ENCODE results near the gene DLK1. TPM values are rescaled to one million over a fixed set of nuclear protein-coding genes. Genes with fewer than 3 reads are reported as not detected.
A peak's percentile ranks its signal among the peaks of the same experiment; 100 is the strongest.

DLK1 gene
- polyA plus RNA-seq, 1 of the 3 experiments (the other 2 are of a cell fraction), result 1.7 TPM

DNA sequence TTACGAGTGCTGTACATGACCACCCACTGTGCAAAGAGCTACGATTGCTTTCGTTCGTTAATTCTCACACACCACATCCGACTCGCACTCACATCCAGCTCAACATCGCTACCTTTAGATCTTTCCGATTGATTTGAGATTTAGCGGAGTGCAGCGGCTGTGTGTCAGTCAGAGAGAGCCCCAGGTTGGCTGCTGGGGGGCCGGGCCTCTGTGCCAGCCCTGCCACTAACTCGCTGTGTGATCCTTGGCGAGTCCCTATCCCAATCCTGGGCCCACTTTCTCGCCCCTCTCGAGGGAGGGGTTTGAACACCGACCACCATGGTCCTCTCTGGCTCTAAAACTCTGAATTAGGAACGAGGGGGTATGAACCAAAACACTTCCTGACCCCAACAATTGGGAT lies 8.6 kb downstream of the DLK1 start:
- TF ChIP-seq, protein P1, sequence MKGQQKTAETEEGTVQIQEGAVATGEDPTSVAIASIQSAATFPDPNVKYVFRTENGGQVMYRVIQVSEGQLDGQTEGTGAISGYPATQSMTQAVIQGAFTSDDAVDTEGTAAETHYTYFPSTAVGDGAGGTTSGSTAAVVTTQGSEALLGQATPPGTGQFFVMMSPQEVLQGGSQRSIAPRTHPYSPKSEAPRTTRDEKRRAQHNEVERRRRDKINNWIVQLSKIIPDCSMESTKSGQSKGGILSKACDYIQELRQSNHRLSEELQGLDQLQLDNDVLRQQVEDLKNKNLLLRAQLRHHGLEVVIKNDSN (IDR thresholded peaks at IDR 0.05; ENCODE audit: borderline replicate concordance, low read depth), result no peak
- TF ChIP-seq FOSL2 (IDR thresholded peaks at IDR 0.05; ENCODE audit: borderline replicate concordance, low read depth), result no peak
- no peak for TF ChIP-seq YY1 (IDR thresholded peaks at IDR 0.05; ENCODE audit: low read depth)
- no peak for TF ChIP-seq TCF12 (IDR thresholded peaks at IDR 0.05)
- no peak for TF ChIP-seq NFIC (IDR thresholded peaks at IDR 0.05; ENCODE audit: borderline replicate concordance)
- TF ChIP-seq, protein P2, sequence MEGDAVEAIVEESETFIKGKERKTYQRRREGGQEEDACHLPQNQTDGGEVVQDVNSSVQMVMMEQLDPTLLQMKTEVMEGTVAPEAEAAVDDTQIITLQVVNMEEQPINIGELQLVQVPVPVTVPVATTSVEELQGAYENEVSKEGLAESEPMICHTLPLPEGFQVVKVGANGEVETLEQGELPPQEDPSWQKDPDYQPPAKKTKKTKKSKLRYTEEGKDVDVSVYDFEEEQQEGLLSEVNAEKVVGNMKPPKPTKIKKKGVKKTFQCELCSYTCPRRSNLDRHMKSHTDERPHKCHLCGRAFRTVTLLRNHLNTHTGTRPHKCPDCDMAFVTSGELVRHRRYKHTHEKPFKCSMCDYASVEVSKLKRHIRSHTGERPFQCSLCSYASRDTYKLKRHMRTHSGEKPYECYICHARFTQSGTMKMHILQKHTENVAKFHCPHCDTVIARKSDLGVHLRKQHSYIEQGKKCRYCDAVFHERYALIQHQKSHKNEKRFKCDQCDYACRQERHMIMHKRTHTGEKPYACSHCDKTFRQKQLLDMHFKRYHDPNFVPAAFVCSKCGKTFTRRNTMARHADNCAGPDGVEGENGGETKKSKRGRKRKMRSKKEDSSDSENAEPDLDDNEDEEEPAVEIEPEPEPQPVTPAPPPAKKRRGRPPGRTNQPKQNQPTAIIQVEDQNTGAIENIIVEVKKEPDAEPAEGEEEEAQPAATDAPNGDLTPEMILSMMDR (IDR thresholded peaks at IDR 0.05), result no peak
- no peak for TF ChIP-seq GABPA (IDR thresholded peaks at IDR 0.05; ENCODE audit: low read depth)
- CTCF ChIA-PET, result no interaction called here
- 68% methylated on average over 17 of the region's 17 CpGs for WGBS (ENCODE audit: low lambda C conversion rate)
- H4K20me1 ChIP-seq (ENCODE audit: insufficient read depth), result no peaks in the 10 kb centered on the region
- peaks cover 0 to 52% of the 10 kb centered on the region in 2 experiments; a peak in 1 of 4 replicates for H3K4me1 ChIP-seq (ENCODE audit: control insufficient read depth in 1 of 2, insufficient read depth in 2 of 2, low read depth in 1 of 2, low read length in 1 of 2)
- H2AFZ ChIP-seq (ENCODE audit: low read depth), result no peak overlapping the region
- DNase-seq, result peak; percentile 31
- POLR2A ChIA-PET, result interaction anchor here (2.6 to 7.8 kb wide), 2 partner anchors 24 to 58 kb away, joined by 8 to 103 read pairs; no protein-coding TSS in a partner anchor
- H3F3A ChIP-seq (replicated peaks; ENCODE audit: insufficient read depth), result no peaks in the 10 kb centered on the region
- H3K9me2 ChIP-seq, result no peaks in the 10 kb centered on the region
- H3K27me3 ChIP-seq (ENCODE audit: insufficient read depth), result 0 out of 2 replicates have a peak, but pooled peaks cover 2% of the 10 kb centered on the region
- H3K9ac ChIP-seq, result no peak overlapping the region
- peak overlapping the region in 1 of 2 experiments; percentile 17; a peak in 1 of 4 replicates for H3K27ac ChIP-seq (ENCODE audit: low read depth in 2 of 2, low read length in 1 of 2)
- no peak overlapping the region for H3K4me3 ChIP-seq (ENCODE audit: low read depth in 2 of 2, low read length in 1 of 2)
- no peaks in the 10 kb centered on the region for H3K79me2 ChIP-seq (ENCODE audit: insufficient read depth)
- H3K36me3 ChIP-seq (replicated peaks in 1 of 2; ENCODE audit: control insufficient read depth in 1 of 2, insufficient read depth in 2 of 2, low read length in 1 of 2), result no peaks in the 10 kb centered on the region
- no peaks in the 10 kb centered on the region for H3K9me3 ChIP-seq
- H3K4me2 ChIP-seq, result no peak overlapping the region

DNA sequence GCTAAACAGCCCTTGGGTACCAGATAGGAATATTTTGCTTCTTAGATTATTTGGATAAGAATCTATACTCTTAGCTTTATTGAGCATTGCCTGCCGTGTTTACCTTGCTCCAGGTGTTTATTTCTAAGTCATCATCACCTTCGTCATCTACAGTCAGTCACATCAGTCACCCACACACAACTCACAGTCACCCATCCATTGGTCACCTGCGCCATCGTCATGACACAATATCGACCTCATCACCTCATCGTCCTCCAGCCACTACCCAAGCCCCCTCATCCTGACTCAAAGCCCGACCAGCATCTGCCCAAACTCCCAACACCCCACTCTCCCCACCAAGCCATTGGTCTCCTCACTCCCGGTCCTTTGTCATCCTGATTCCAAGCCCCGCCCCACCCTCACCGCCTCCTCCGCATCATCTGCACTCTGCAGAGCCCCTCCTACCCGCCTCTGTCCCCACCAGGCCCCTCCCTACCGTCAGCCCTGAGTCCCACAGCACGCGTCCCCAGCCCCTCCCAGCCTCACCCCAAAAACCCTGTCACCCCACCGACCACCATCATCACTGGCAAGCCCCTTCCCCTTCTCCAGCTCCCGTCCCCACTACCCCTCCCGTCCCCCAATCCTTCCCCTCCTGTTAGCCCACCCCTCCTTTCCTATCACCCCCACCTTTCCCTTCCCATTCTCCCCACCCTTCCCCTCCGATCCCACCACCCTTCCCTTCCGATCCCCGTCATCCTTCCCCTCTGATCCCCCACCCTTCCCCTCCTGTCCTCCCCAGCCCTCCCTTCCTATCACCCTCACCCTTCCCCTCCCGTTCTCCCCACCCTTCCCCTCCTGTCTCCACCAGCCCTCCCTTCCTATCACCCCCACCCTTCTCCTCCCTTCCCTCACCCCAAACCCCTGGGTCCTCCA lies 9.8 kb downstream of the DLK1 start:
- H3K79me2 ChIP-seq (ENCODE audit: insufficient read depth), result no peaks in the 10 kb centered on the region
- H3K4me2 ChIP-seq, result no peak overlapping the region
- H3K27me3 ChIP-seq (ENCODE audit: insufficient read depth), result no peaks in the 10 kb centered on the region
- H2AFZ ChIP-seq (ENCODE audit: low read depth), result no peak overlapping the region
- CTCF ChIA-PET, result interaction anchor here (0.8 kb wide), 1 partner anchor 31 kb away, joined by 3 read pairs; no protein-coding TSS in a partner anchor
- no peaks in the 10 kb centered on the region for H3K36me3 ChIP-seq (replicated peaks in 1 of 2; ENCODE audit: control insufficient read depth in 1 of 2, insufficient read depth in 2 of 2, low read length in 1 of 2)
- POLR2A ChIA-PET, result interaction anchor here (1.0 to 3.2 kb wide), 6 partner anchors 34 to 927 kb away, joined by 3 to 12 read pairs (median 4); no protein-coding TSS in a partner anchor
- no peaks in the 10 kb centered on the region for H3K9me3 ChIP-seq
- H3K27ac ChIP-seq (ENCODE audit: low read depth in 2 of 2, low read length in 1 of 2), result peak overlapping the region in 1 of 2 experiments; percentile 17; a peak in 2 of 4 replicates
- H3K4me3 ChIP-seq (ENCODE audit: low read depth in 2 of 2, low read length in 1 of 2), result no peak overlapping the region
- H3K4me1 ChIP-seq (ENCODE audit: control insufficient read depth in 1 of 2, insufficient read depth in 2 of 2, low read depth in 1 of 2, low read length in 1 of 2), result peaks cover 0 to 40% of the 10 kb centered on the region in 2 experiments; a peak in 1 of 4 replicates
- H3K9ac ChIP-seq, result no peak overlapping the region
- H3K9me2 ChIP-seq, result no peaks in the 10 kb centered on the region
- H3F3A ChIP-seq (replicated peaks; ENCODE audit: insufficient read depth), result no peaks in the 10 kb centered on the region
- no peaks in the 10 kb centered on the region for H4K20me1 ChIP-seq (ENCODE audit: insufficient read depth)
- 60% methylated on average over 22 of the region's 22 CpGs for WGBS (ENCODE audit: low lambda C conversion rate)
- DNase-seq, result peak; percentile 69
- TF ChIP-seq, protein P3, sequence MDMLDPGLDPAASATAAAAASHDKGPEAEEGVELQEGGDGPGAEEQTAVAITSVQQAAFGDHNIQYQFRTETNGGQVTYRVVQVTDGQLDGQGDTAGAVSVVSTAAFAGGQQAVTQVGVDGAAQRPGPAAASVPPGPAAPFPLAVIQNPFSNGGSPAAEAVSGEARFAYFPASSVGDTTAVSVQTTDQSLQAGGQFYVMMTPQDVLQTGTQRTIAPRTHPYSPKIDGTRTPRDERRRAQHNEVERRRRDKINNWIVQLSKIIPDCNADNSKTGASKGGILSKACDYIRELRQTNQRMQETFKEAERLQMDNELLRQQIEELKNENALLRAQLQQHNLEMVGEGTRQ (IDR thresholded peaks at IDR 0.05; ENCODE audit: borderline replicate concordance, low read depth, low read length), result no peak
- no peak for TF ChIP-seq RCOR1 (IDR thresholded peaks at IDR 0.05; ENCODE audit: low read length)
- TF ChIP-seq FOXM1 (IDR thresholded peaks at IDR 0.05; ENCODE audit: low read depth), result no peak
- TF ChIP-seq, protein P4, sequence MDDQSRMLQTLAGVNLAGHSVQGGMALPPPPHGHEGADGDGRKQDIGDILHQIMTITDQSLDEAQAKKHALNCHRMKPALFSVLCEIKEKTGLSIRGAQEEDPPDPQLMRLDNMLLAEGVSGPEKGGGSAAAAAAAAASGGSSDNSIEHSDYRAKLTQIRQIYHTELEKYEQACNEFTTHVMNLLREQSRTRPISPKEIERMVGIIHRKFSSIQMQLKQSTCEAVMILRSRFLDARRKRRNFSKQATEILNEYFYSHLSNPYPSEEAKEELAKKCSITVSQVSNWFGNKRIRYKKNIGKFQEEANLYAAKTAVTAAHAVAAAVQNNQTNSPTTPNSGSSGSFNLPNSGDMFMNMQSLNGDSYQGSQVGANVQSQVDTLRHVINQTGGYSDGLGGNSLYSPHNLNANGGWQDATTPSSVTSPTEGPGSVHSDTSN (IDR thresholded peaks at IDR 0.05), result no peak
- TF ChIP-seq YY1 (IDR thresholded peaks at IDR 0.05; ENCODE audit: low read depth), result no peak
- TF ChIP-seq TAF1 (IDR thresholded peaks at IDR 0.05; ENCODE audit: borderline replicate concordance, low read depth, low read length), result no peak
- TF ChIP-seq, protein P2 (IDR thresholded peaks at IDR 0.05), result no peak
- no peak for TF ChIP-seq RXRA (IDR thresholded peaks at IDR 0.05; ENCODE audit: borderline replicate concordance, low read depth)
- TF ChIP-seq NRF1 (IDR thresholded peaks at IDR 0.05; ENCODE audit: low read depth, low read length), result no peak
- no peak for TF ChIP-seq SIN3A (IDR thresholded peaks at IDR 0.05; ENCODE audit: borderline replicate concordance, low read depth, low read length)
- TF ChIP-seq GATA2 (CRISPR knock-in tag; IDR thresholded peaks at IDR 0.05), result no peak
- no peak for TF ChIP-seq TCF12 (IDR thresholded peaks at IDR 0.05)
- TF ChIP-seq, protein P1 (IDR thresholded peaks at IDR 0.05; ENCODE audit: borderline replicate concordance, low read depth), result no peak
- no peak for TF ChIP-seq GABPA (IDR thresholded peaks at IDR 0.05; ENCODE audit: low read depth)

Data from SK-N-SH (cell line).